Mammary epithelial cell (primary cell): ENCODE measurements around the gene SETD1B.

ENCODE experiments used
- CTCF ChIP-seq, 2 donors: IDR thresholded peaks in 1 of 2; conservative IDR thresholded peaks in 1 of 2; 2 replicates each; pipeline ENCODE4 v1.5.1; 2011 to 2012; ENCODE audit warnings: inconsistent platforms in 2 of 2, low read length in 2 of 2, mild to moderate bottlenecking in 2 of 2, control low read depth in 1 of 2, low read depth in 1 of 2; ENCODE audit not compliant: insufficient read depth in 1 of 2; ENCODE audit errors: extremely low read depth in 1 of 2
- EZH2 ChIP-seq: IDR thresholded peaks from 2 replicates; pipeline ENCODE4 v1.6.1; 2012; ENCODE audit warnings: low read length, inconsistent platforms, borderline replicate concordance

- TF ChIP-seq CTCF (conservative IDR thresholded peaks at IDR 0.05 in 1 of 2, IDR thresholded peaks at IDR 0.05 in 1 of 2; ENCODE audit: extremely low read depth in 1 of 2, insufficient read depth in 1 of 2, low read depth in 1 of 2, low read length in 2 of 2) = no peak
- TF ChIP-seq EZH2 = no peak
Observed at GRCh38 chr12:121817648-121818043, 13.8 kb downstream of the SETD1B start.
